HG03571 (cell line): ENCODE measurements around the gene GRWD1.

Experiments used
- ATAC-seq: cut with Tn5 transposase; IDR thresholded peaks from one replicate; pipeline ENCODE4 v1.9.1; 2021; ENCODE audit not compliant: unreplicated experiment

Gene GRWD1

GRCh38 chr19:48445606-48446481 is at the start of gene GRWD1:
GRWD1 (plus strand) TSS chr19:48445983; CDS start chr19:48446006, 23 bp downstream.
- ATAC-seq = peak; percentile 74

- ATAC-seq = no peak
Measured at GRCh38 chr19:48396016-48396823, 49.6 kb upstream of the GRWD1 start.

GRCh38 chr19:48396824-48397176 is 49.0 kb upstream of the GRWD1 start:
- no peak for ATAC-seq

- no peak for ATAC-seq
Measured at GRCh38 chr19:48397263-48398101, 48.3 kb upstream of the GRWD1 start.

- no peak for ATAC-seq
Measured at GRCh38 chr19:48398102-48398374, 47.7 kb upstream of the GRWD1 start.

GRCh38 chr19:48398375-48399235 is 47.2 kb upstream of the GRWD1 start:
- ATAC-seq = no peak

GRCh38 chr19:48400018-48400742 is 45.6 kb upstream of the GRWD1 start:
- ATAC-seq = no peak

- ATAC-seq = no peak
Measured at GRCh38 chr19:48401287-48401686, 44.5 kb upstream of the GRWD1 start.

- ATAC-seq = no peak
Measured at GRCh38 chr19:48403606-48404005, 42.2 kb upstream of the GRWD1 start.

- ATAC-seq = no peak
Measured at GRCh38 chr19:48405010-48405659, 40.6 kb upstream of the GRWD1 start.

- no peak for ATAC-seq
Measured at GRCh38 chr19:48405850-48406249, 39.9 kb upstream of the GRWD1 start.

- ATAC-seq = no peak
Measured at GRCh38 chr19:48413879-48414587, 31.8 kb upstream of the GRWD1 start.

GRCh38 chr19:48415395-48415794 is 30.4 kb upstream of the GRWD1 start:
- no peak for ATAC-seq

- no peak for ATAC-seq
Measured at GRCh38 chr19:48415806-48416221, 30.0 kb upstream of the GRWD1 start.

GRCh38 chr19:48417421-48417820 is 28.4 kb upstream of the GRWD1 start:
- ATAC-seq = no peak

- no peak for ATAC-seq
Measured at GRCh38 chr19:48418317-48419064, 27.3 kb upstream of the GRWD1 start.

GRCh38 chr19:48419158-48419920 is 26.4 kb upstream of the GRWD1 start:
- ATAC-seq = peak; percentile 66
